Measurements from ENCODE around the gene BCAP31.
"Not testable (repeated sequence)": the region's sequence is repeated elsewhere in the genome, so short reads cannot be mapped to it uniquely, and the experiment has no call there.

The BCAP31 gene

GRCh38 chrX:153709726-153710674 lies 14.2 kb downstream of the BCAP31 start:
- no peak for DNase-seq (ENCODE audit: low spot score)

DNA sequence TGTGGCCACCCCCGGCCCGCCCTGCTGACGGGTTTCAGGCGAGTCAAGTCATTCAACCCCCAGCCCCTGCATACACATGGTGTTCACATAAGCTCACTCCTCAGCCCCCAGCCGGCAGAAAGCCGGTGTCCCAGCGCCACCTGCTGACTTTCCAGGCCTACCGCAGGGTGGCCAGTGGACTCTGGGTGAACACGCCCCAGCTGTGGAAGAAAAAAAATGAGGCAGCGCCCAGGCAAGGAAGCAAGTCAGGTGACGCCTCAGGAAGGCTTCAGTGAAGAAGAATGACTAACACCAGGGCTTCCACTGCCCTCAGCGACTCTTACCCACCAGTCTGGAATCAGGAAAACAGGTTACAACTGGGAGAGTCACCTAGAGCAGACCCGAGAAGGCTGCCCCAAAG lies 15.8 kb downstream of the BCAP31 start:
- peak; percentile 62 for DNase-seq (ENCODE audit: low spot score)

DNA sequence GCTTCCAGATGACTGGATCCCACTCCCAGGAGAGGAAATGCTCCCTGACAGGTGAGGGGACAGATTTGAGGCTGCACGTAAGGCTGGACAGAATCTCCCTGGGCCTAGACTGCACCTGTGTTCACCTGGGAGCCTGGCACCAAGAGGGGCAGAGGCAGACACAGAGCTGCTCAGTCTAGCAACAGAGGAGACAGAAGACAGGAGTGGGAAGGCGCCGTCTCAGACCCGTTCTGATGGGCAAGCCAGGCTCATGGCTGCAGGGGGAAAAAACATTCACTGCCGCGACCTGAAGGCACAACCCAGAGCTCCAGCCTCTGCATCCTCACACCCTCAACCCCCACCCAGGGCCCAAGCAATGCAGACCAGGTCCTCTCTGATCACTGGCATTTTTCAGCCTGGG lies 16.8 kb downstream of the BCAP31 start:
- no peak for DNase-seq (ENCODE audit: low spot score)

- no peak for DNase-seq (ENCODE audit: low spot score)
These were observed 17.4 kb downstream of the BCAP31 start for GRCh38 chrX:153706799-153707198.

DNA sequence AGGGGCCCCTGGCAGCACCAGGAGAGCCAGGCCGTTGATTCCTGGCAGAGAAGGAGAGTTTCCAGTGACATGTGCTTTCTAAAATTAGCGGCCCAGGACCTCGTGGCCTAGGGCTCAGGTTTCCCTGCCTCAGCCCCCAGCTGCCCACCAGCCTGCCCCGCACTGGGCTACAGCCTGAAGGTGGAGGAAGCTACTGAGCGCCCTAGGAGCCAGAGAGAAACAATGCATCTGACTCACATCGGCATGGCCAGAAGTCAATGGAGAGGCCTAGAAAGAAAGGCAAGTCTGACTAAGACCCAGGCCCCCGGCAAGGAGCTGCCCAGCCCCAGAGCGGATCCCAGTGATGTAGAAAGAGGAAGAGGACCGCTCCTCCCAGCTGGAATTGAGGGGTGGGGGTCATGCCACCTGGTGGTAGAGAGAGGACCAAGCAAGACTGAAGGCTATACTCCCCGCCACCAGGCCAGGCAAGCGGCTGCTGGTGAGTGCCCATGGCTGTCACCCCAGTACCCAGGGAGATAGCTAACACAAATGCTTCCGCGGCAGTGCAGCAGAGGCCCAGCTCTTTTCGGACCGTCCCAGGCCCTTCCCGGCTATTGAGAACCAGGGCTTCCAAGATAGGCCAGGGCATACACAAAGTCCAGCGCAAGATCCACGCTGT lies 18.7 kb downstream of the BCAP31 start:
- DNase-seq (ENCODE audit: low spot score), result not testable (repeated sequence)

DNA sequence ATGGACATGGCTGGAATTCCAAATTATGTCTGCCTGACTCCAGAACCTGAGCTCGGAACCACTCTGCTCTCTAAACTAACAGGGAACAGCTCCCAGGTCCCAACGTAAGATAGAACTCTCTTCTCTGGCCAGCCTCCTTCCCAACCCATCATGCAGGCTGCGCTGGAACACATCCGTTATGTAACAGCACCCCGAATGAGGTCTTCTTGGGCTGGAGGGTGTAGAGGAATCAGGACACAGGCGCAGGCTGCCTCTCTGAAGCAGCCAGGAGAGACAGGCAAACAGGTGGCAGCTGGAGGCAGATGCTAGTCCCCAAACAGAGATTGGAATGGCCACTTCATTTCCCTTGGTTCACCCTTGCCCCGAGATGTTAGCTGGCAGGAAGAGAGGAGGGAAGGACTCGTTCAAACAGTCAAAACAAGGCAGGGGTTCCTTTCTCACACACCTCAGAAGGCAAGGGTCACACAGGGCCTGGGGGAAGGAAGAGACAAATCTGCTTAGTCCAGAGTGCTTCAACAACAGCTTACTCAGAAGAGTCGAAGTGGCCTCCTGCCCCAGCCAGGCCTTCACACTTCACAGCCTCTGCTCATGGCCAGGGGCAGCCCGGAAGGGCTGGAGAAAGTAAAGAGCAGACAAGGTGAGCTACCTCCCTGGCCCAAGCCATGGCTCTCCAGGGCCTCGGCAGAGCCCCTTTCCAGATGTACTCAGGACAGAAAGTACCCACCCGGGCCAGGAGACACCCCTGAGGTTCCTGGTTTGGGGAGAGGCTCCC lies 19.4 kb downstream of the BCAP31 start:
- not testable (repeated sequence) for DNase-seq (ENCODE audit: low spot score)

DNA sequence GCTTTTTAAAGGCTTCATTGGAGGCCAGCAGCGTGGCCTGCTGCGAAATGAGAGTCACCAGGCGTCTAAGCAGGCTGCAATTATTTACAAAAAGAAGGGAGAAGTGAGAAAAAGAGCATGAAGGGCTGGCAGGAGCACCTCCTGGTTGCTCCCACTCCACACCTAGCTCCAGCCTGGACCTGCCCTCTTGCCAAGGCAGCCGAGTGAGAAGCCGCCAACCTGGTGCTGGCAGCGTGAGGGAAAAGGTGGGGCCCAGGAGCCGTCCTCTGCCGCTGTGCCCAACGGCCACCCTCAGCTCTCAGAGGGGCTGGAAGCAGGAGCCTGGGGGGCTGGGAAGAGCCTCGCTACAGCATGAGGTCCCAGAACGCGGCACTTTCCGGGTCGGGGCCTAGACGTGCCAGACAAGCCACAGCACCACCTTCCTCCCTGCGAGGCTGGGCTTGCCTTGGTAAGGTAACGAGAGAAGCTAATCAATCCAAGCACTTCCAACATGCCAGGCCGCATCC lies 20.1 kb downstream of the BCAP31 start:
- no peak for DNase-seq (ENCODE audit: low spot score)

DNA sequence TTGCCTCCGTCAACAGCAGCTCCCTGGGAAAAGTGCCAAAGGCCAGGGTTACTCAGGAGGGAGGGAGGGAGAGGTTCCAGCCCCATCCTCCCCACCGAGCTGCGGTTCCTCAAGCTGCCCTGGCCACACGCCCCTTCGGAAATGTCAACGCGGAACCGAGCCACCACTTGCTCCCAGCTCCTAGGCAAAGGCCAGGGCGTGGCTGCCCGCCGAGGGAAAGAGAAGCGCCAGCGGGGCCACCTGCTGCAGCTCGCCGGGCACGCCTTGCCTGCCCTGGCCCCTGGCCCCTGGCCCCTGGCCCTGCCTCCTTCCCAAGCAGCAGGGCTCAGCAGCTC lies 21.2 kb downstream of the BCAP31 start:
- DNase-seq (ENCODE audit: low spot score), result no peak

GRCh38 chrX:153702336-153703035 lies 21.7 kb downstream of the BCAP31 start:
- no peak for DNase-seq (ENCODE audit: low spot score)

GRCh38 chrX:153701706-153702105 lies 22.5 kb downstream of the BCAP31 start:
- DNase-seq (ENCODE audit: low spot score), result no peak

- no peak for DNase-seq (ENCODE audit: low spot score)
These were observed 23.2 kb downstream of the BCAP31 start for GRCh38 chrX:153700967-153701366.

DNA sequence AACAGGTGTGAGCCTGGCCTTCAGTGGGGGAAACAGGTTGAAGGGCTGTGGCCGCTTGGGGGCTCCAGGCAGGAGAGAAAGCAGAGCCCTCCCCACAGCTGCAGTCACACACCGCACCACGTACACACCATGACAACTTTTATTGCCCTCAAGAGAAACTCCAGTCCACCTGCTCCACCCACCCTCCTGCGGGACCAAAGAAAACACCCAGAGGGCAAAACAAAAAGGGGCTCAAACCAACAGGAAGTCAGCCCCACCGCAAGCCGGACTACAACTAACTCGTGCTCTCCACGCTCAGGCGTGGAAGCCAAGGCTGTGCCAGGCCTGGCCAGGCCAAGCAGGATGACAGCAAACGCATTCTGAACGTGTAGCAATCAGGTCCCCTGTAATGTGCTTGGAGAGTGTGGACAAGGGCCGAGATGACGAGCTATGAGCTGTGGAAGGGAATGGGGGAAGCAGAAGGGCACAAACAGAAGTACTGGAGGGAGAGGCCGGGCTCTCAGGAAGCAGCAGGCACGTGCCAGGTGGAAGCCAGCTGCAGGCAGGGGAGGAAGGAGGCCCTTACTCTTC lies 23.7 kb downstream of the BCAP31 start:
- no peak for DNase-seq (ENCODE audit: low spot score)

- DNase-seq (ENCODE audit: low spot score), result not testable (repeated sequence)
These were observed 24.3 kb downstream of the BCAP31 start for GRCh38 chrX:153699784-153700371.

GRCh38 chrX:153699210-153699783 lies 24.9 kb downstream of the BCAP31 start:
- DNase-seq (ENCODE audit: low spot score), result not testable (repeated sequence)

GRCh38 chrX:153697924-153698865 lies 26.0 kb downstream of the BCAP31 start:
- DNase-seq (ENCODE audit: low spot score), result no peak

DNA sequence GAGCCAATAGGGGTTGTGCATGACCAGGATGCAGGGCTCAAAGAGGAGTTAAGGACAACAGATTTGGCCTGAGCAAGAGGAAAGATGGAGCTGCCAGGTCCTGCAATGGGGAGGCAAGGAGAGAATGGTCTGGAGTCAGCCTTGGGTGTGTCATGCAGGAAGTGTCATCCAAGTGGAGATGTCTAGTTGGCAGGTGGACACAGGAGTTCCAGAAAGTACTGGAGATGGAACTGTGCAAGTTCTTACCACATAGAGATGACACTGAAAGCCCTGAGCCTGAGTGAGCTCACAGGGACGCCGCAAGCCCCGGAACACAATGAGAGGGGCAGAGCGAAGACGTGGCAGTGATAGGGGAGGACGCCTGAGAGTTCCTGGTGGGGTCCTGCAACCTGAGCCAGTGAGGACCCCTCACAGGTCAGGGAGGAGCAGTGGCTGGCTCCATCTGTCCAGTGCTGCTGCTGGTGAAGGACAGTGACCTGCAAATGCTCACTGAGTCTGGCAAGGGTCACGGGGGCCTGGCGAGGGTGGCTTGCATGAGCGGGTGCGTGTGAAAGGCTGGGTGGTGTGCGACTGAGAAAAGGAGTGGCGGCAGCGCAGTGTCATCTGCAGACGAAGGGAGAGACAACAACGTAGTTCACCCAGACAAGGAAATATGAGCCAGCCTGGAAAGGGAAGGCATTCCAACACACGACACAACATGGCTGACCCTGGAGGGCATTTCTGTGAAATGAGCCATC lies 27.0 kb downstream of the BCAP31 start:
- not testable (repeated sequence) for DNase-seq (ENCODE audit: low spot score)

- not testable (repeated sequence) for DNase-seq (ENCODE audit: low spot score)
These were observed 27.6 kb downstream of the BCAP31 start for GRCh38 chrX:153696538-153696937.

GRCh38 chrX:153696100-153696499 lies 28.1 kb downstream of the BCAP31 start:
- no peak for DNase-seq (ENCODE audit: low spot score)
